Stimulated activated naive CD8-positive, alpha-beta T cell treated with anti-CD3 and anti-CD28 coated beads, Interleukin-15, Interleukin-2, amounts not matched to agents 100 U/mL and 50 U/mL, for 24 hours (primary cell): Measurements from ENCODE around the gene COX14.

ENCODE experiments used
- ATAC-seq: fragments of 150-1000 bp; cut with Tn5 transposase; one replicate; pipeline ENCODE4 v1.10.0; 2021
- DNase-seq: peaks from one replicate; pipeline ENCODE4 v3.0.0; 2021

Gene COX14

DNA sequence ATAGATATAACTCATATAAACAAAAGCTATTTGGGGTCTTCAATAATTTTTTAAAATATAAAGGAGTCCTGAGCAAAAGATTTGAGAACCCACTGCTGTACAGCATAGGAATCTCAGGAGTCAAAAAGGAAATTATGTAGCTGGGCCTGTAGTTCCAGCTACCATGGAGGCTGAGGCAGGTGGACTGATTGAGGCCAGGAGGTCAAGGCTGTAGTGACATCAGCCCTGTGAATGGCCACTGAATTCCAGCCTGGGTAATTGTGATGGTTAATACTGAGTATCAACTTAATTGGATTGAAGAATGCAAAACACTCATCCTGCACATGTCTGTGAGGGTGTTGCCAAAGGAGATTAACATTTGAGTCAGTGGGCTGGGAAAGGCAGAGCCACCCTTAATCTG lies 44.6 kb downstream of the COX14 start:
- ATAC-seq (no peak), DNase-seq (no peak)

DNA sequence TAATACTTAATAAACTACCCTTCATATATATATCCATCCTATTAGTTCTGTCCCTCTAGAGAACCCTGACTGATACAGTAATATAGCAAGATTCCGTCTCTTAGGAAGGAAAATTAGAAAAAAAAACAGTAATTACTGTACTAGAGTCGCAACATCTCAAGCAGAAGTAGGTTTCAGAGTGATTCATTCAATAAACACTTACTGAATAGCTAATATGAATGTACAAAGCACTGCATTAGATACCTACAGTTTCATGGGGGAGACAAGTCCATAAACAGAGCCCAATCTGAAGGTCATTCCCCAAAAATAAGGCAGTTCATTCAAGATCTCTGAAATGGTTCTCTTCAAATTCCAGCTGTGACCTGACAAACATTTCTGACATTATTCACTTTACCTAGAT lies 45.2 kb downstream of the COX14 start:
- no peak for ATAC-seq

DNA sequence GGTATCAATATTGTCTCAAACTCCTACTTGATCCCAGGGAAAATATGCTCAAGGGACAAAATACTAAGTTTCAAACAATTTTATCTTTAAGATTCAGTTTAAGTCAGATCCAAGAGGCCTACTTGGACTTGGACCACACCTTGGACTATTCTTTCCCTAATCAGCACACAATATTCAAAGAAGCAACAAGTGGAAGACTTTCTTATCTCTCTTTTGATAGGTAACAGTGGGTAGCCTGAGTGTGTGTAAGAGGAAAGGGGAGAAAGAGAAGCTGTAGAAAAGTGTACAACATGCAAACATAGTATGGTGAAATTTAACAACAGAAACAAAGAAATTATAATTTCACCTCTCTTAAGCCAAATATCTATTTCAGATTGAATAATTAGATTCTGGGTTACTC lies 48.6 kb downstream of the COX14 start:
- no peak for DNase-seq
- no peak for ATAC-seq

More for the DNA sequence above, 45.2 kb downstream of the COX14 start:
- no peak for DNase-seq

DNA sequence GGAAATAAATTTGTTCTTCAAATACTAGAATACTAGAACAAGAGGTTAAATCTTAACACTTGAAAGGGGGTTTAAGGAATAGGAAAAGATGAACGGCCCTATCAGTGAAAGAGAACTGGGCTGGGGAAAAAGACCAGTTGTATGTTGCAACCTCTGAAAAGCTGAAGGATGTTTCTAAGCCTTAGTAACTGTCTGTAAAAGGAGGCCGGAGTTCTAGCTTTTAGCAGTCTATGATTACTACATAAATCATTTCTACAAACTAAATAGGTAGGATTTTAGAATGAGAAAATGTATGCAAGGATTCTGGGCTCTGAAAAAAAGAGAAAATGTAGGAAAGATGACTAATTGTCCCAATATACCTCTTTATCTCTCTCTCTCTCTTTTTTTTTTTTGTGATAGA lies 50.2 kb downstream of the COX14 start:
- DNase-seq: no peak
- no peak for ATAC-seq

DNA sequence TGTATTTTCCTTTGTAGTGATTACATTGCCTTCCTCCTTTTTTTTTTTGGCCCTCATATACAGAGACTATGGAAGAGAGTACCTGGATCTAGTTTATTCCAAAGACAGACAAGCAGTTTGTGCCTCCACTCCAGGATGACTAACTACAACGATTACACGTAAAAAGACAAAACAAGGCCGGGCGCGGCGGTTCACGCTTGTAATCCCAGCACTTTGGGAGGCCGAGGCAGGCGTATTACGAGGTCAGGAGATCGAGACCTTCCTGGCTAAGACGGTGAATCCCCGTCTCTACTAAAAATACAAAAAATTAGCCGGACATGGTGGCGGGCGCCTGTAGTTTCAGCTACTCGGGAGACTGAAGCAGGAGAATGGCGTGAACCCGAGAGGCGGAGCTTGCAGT lies 52.9 kb downstream of the COX14 start:
- DNase-seq: no peak
- ATAC-seq: no peak

DNA sequence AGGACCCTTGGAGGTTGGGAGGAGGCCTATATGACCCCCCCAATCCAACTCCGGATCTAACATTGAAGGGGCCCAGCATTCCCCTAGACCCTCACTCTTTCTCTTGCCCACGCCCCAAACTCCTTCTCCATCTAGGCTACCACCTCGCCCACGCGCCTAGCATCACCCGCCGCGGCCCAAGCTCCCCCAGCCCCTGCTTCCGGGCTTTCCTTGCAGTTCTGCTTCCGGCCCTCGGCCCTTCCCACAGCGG lies 54.7 kb downstream of the COX14 start:
- DNase-seq (peak; percentile 80), ATAC-seq (peak; percentile 37)

DNA sequence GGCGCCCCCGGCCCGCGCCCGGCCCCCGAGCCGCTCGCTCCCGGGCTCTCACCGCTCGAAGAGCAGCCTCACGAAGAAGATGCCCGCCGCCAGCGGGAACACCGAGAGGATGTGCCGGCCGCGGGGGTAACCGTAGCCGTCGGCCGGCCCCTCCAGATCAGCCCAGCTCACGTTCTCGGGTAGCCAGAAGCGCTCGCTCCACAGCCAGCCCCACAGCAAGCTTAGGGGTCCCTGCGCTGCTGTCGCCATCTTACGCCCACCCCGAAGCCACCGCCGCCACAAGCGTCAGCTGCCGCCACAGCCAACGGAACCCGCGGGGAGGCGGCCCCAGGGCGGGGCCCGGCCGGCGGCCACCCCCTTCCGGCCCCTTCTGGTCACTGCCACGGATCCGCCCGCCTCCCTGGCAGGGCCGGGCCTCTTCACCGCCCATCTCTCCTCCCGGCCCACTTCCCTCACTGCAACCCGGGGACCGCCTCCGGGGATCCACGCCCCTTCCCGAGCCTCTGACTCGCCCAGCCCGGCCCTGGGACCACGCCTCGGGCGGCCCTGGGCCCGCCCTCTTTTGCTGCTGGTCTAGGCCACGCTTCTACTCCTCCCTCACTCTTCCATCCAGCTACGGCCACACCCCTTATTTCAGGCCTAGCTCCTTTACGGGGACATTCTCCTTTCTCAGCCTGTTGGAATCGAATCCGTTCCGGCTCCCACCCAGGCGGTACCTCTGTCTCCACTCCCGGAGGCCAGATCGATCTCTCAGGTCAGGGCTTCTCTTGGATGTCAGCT lies 55.2 kb downstream of the COX14 start, which contains the start of gene CERS5:
Gene CERS5 (minus strand): TSS at position 321 of the 780 bp plus-strand sequence. CDS start 72 bp downstream, at position 249.
- peak; percentile 97 for DNase-seq

More for the DNA sequence above, 55.2 kb downstream of the COX14 start, which contains the start of gene CERS5:
- ATAC-seq: peak; percentile 99
